HEK293 (cell line): ENCODE results near the gene SEC62.

Experiments
- CTCF ChIA-PET: fragments of 350-600 bp; formaldehyde crosslinking; extraction: SDS; loops from one replicate; lab custom pipeline; 2021; ENCODE audit warnings: antibody characterized with exemption; lab: Yijun Ruan, JAX
- POLR2A ChIA-PET: fragments of 300-600 bp; formaldehyde crosslinking; extraction: SDS; loops from one replicate; lab custom pipeline; 2020; ENCODE audit warnings: antibody characterized with exemption, inconsistent platforms; lab: Yijun Ruan, JAX
- H3K27ac ChIP-seq: fragments of 200-500 bp; sonication (Bioruptor generic); 2 replicates; pipeline ENCODE4 v1.5.1; 2014; ENCODE audit warnings: low read depth, low read length, control low read depth, inconsistent platforms; ENCODE audit errors: extremely low read depth
- H3K36me3 ChIP-seq, 2 experiments: fragments of 200-500 bp in 1 of 2; sonication (Bioruptor generic) in 1 of 2; 1 replicate in 1 of 2; 2 replicates in 1 of 2; pipeline ENCODE4 v1.5.1; 2014 to 2017; ENCODE audit warnings: inconsistent platforms in 2 of 2, low read length in 2 of 2; ENCODE audit not compliant: control insufficient read depth in 2 of 2, insufficient read depth in 1 of 2
- H3K4me1 ChIP-seq: fragments of 200-500 bp; sonication (Bioruptor generic); 2 replicates; pipeline ENCODE4 v1.5.1; 2014; ENCODE audit warnings: mild to moderate bottlenecking, low read length, inconsistent platforms; ENCODE audit not compliant: control insufficient read depth, insufficient read depth
- H3K4me3 ChIP-seq: 2 replicates; pipeline ENCODE4 v1.5.1; 2011; ENCODE audit warnings: low read depth, mild to moderate bottlenecking, control low read depth, low read length, moderate library complexity
- H3K9me3 ChIP-seq: fragments of 200-500 bp; sonication (Bioruptor generic); 2 replicates; pipeline ENCODE4 v1.5.1; 2014; ENCODE audit warnings: low read depth, low read length, inconsistent platforms; ENCODE audit not compliant: control insufficient read depth, insufficient read depth
- BCL6B ChIP-seq: fragments of 450-650 bp; formaldehyde crosslinking; IDR thresholded peaks from 2 replicates; pipeline ENCODE4 v1.5.1; 2017; ENCODE audit warnings: missing biosample characterization, missing genetic modification characterization
- GLIS2 ChIP-seq: fragments of 450-650 bp; formaldehyde crosslinking; IDR thresholded peaks from 2 replicates; pipeline ENCODE4 v1.5.1; 2016; ENCODE audit warnings: missing biosample characterization, missing genetic modification characterization
- KLF16 ChIP-seq: fragments of 450-650 bp; formaldehyde crosslinking; IDR thresholded peaks from 2 replicates; pipeline ENCODE4 v1.5.1; 2017; ENCODE audit warnings: missing biosample characterization, missing genetic modification characterization
- SP7 ChIP-seq: fragments of 450-650 bp; formaldehyde crosslinking; IDR thresholded peaks from 2 replicates; pipeline ENCODE4 v1.5.1; 2016; ENCODE audit warnings: missing biosample characterization, missing genetic modification characterization
- TCF7L2 ChIP-seq: IDR thresholded peaks from 2 replicates; pipeline ENCODE4 v1.6.1; 2011; ENCODE audit warnings: low read depth, mild to moderate bottlenecking, inconsistent platforms, low read length, moderate library complexity, borderline replicate concordance
- WT1 ChIP-seq: fragments of 450-650 bp; formaldehyde crosslinking; IDR thresholded peaks from 2 replicates; pipeline ENCODE4 v1.5.1; 2016; ENCODE audit warnings: missing biosample characterization, missing genetic modification characterization
- ZBTB20 ChIP-seq: fragments of 450-650 bp; formaldehyde crosslinking; IDR thresholded peaks from 2 replicates; pipeline ENCODE4 v1.5.1; 2016; ENCODE audit warnings: missing biosample characterization, missing genetic modification characterization
- ZBTB21 ChIP-seq: fragments of 450-650 bp; formaldehyde crosslinking; IDR thresholded peaks from 2 replicates; pipeline ENCODE4 v1.5.1; 2017; ENCODE audit warnings: missing biosample characterization, missing genetic modification characterization
- ZBTB48 ChIP-seq: fragments of 450-650 bp; formaldehyde crosslinking; IDR thresholded peaks from 2 replicates; pipeline ENCODE4 v1.5.1; 2016; ENCODE audit warnings: missing biosample characterization, missing genetic modification characterization
- ZEB2 ChIP-seq: fragments of 450-650 bp; formaldehyde crosslinking; IDR thresholded peaks from 2 replicates; pipeline ENCODE4 v1.5.1; 2016; ENCODE audit warnings: missing biosample characterization, missing genetic modification characterization
- ZNF121 ChIP-seq: fragments of 450-650 bp; formaldehyde crosslinking; IDR thresholded peaks from 2 replicates; pipeline ENCODE4 v1.5.1; 2016; ENCODE audit warnings: missing biosample characterization, missing genetic modification characterization
- ZNF138 ChIP-seq: fragments of 450-650 bp; formaldehyde crosslinking; IDR thresholded peaks from 2 replicates; pipeline ENCODE4 v1.5.1; 2016; ENCODE audit warnings: missing biosample characterization, missing genetic modification characterization, borderline replicate concordance
- ZNF155 ChIP-seq: fragments of 450-650 bp; formaldehyde crosslinking; IDR thresholded peaks from 2 replicates; pipeline ENCODE4 v1.5.1; 2016; ENCODE audit warnings: missing biosample characterization, missing genetic modification characterization
- ZNF19 ChIP-seq: fragments of 450-650 bp; formaldehyde crosslinking; IDR thresholded peaks from 2 replicates; pipeline ENCODE4; 2016; ENCODE audit warnings: missing biosample characterization, missing genetic modification characterization, low read depth
- ZNF221 ChIP-seq: fragments of 450-650 bp; formaldehyde crosslinking; IDR thresholded peaks from 2 replicates; pipeline ENCODE4 v1.5.1; 2017; ENCODE audit warnings: missing biosample characterization, missing genetic modification characterization, borderline replicate concordance
- ZNF223 ChIP-seq: fragments of 450-650 bp; formaldehyde crosslinking; IDR thresholded peaks from 2 replicates; pipeline ENCODE4 v1.5.1; 2016; ENCODE audit warnings: missing biosample characterization, missing genetic modification characterization
- ZNF248 ChIP-seq: fragments of 450-650 bp; formaldehyde crosslinking; IDR thresholded peaks from 2 replicates; pipeline ENCODE4 v1.5.1; 2017; ENCODE audit warnings: missing biosample characterization, missing genetic modification characterization
- ZNF26 ChIP-seq: fragments of 450-650 bp; formaldehyde crosslinking; IDR thresholded peaks from 2 replicates; pipeline ENCODE4 v1.5.1; 2016; ENCODE audit warnings: missing biosample characterization, missing genetic modification characterization
- ZNF302 ChIP-seq: fragments of 450-650 bp; formaldehyde crosslinking; IDR thresholded peaks from 2 replicates; pipeline ENCODE4 v1.5.1; 2016; ENCODE audit warnings: missing biosample characterization, missing genetic modification characterization, low read depth
- ZNF362 ChIP-seq: fragments of 450-650 bp; formaldehyde crosslinking; IDR thresholded peaks from 2 replicates; pipeline ENCODE4 v1.5.1; 2016; ENCODE audit warnings: missing biosample characterization, missing genetic modification characterization
- ZNF488 ChIP-seq: fragments of 450-650 bp; formaldehyde crosslinking; IDR thresholded peaks from 2 replicates; pipeline ENCODE4 v1.5.1; 2016; ENCODE audit warnings: missing biosample characterization, missing genetic modification characterization
- ZNF510 ChIP-seq: fragments of 450-650 bp; formaldehyde crosslinking; IDR thresholded peaks from 2 replicates; pipeline ENCODE4 v1.5.1; 2018; ENCODE audit warnings: mild to moderate bottlenecking, missing genetic modification characterization, missing biosample characterization; ENCODE audit not compliant: insufficient replicate concordance
- ZNF513 ChIP-seq: fragments of 450-650 bp; IDR thresholded peaks from 2 replicates; pipeline ENCODE4 v1.5.1; 2018; ENCODE audit warnings: missing biosample characterization, missing genetic modification characterization
- ZNF514 ChIP-seq: fragments of 450-650 bp; formaldehyde crosslinking; IDR thresholded peaks from 2 replicates; pipeline ENCODE4 v1.5.1; 2016; ENCODE audit warnings: missing biosample characterization, missing genetic modification characterization
- ZNF621 ChIP-seq: fragments of 450-650 bp; formaldehyde crosslinking; IDR thresholded peaks from 2 replicates; pipeline ENCODE4 v1.5.1; 2017; ENCODE audit warnings: missing biosample characterization, missing genetic modification characterization
- ZNF664 ChIP-seq: fragments of 450-650 bp; formaldehyde crosslinking; IDR thresholded peaks from 2 replicates; pipeline ENCODE4 v1.5.1; 2016; ENCODE audit warnings: missing biosample characterization, missing genetic modification characterization
- ZNF776 ChIP-seq: fragments of 450-650 bp; formaldehyde crosslinking; IDR thresholded peaks from 2 replicates; pipeline ENCODE4 v1.5.0; 2017; ENCODE audit warnings: missing biosample characterization, missing genetic modification characterization, borderline replicate concordance
- ZSCAN18 ChIP-seq: fragments of 450-650 bp; formaldehyde crosslinking; IDR thresholded peaks from 2 replicates; pipeline ENCODE4 v1.5.1; 2016; ENCODE audit warnings: missing biosample characterization, missing genetic modification characterization

SEC62 gene

GRCh38 chr3:169930843-169931242, 35.8 kb upstream of the SEC62 start:
- TF ChIP-seq ZNF121 (tag by site-specific recombination) (no peak), ZNF362 (tag by site-specific recombination) (no peak), ZNF510 (tag by site-specific recombination) (no peak), TCF7L2 (no peak), ZNF26 (tag by site-specific recombination) (no peak), BCL6B (tag by site-specific recombination) (no peak), ZNF221 (tag by site-specific recombination) (no peak), ZBTB20 (tag by site-specific recombination) (no peak), ZBTB21 (tag by site-specific recombination) (no peak), ZNF621 (tag by site-specific recombination) (no peak), ZNF513 (tag by site-specific recombination) (no peak), GLIS2 (tag by site-specific recombination) (no peak), ZNF138 (tag by site-specific recombination) (no peak), ZNF514 (tag by site-specific recombination) (no peak), ZNF302 (no peak)
- no peaks in the 10 kb centered on the region for H3K36me3 ChIP-seq
- no peak overlapping the region for H3K4me3 ChIP-seq
- ChIA-PET POLR2A (no interaction called here), CTCF (no interaction called here)
- H3K9me3 ChIP-seq = no peaks in the 10 kb centered on the region
- no peak overlapping the region for H3K27ac ChIP-seq
- no peaks in the 10 kb centered on the region for H3K4me1 ChIP-seq

GRCh38 chr3:169931747-169932520, 34.7 kb upstream of the SEC62 start:
- ChIA-PET CTCF (interaction anchor here (0.6 kb wide), 1 partner anchor 82 kb away, joined by 3 read pairs; no protein-coding TSS in a partner anchor), POLR2A (no interaction called here)
- Histone ChIP-seq H3K27ac (no peak overlapping the region), H3K4me3 (no peak overlapping the region), H3K9me3 (no peaks in the 10 kb centered on the region), H3K36me3 (no peaks in the 10 kb centered on the region), H3K4me1 (no peaks in the 10 kb centered on the region)
- no peak for TF ChIP-seq ZBTB48 (tag by site-specific recombination)
- no peak for TF ChIP-seq ZNF248 (tag by site-specific recombination)
- no peak for TF ChIP-seq ZEB2 (tag by site-specific recombination)
- no peak for TF ChIP-seq KLF16 (tag by site-specific recombination)
- TF ChIP-seq ZNF664 (tag by site-specific recombination) = no peak
- TF ChIP-seq ZNF514 (tag by site-specific recombination) = no peak
- no peak for TF ChIP-seq ZNF223 (tag by site-specific recombination)
- no peak for TF ChIP-seq ZNF155
- TF ChIP-seq ZSCAN18 (tag by site-specific recombination) = no peak
- TF ChIP-seq ZNF19 (tag by site-specific recombination) = no peak
- TF ChIP-seq ZNF488 (tag by site-specific recombination) = no peak
- TF ChIP-seq SP7 (tag by site-specific recombination) = no peak
- no peak for TF ChIP-seq WT1 (tag by site-specific recombination)
- TF ChIP-seq ZNF776 (tag by site-specific recombination) = no peak
